H9 (cell line): ENCODE results near the gene ELMOD3. TPM values are rescaled to one million over a fixed set of nuclear protein-coding genes. Genes with fewer than 3 reads are reported as not detected.
A peak's percentile ranks its signal among the peaks of the same experiment; 100 is the strongest.

Experiments used
- DNase-seq: peaks from one replicate; pipeline ENCODE4 v3.0.0-alpha.2; 2017
- H2AFZ ChIP-seq: one replicate; pipeline ENCODE4 v1.6.1; 2013; ENCODE audit warnings: mild to moderate bottlenecking, low read length, control low read depth, moderate library complexity
- H2AK5ac ChIP-seq: 2 replicates; pipeline ENCODE4 v1.6.1; 2013; ENCODE audit warnings: low read length, control low read depth, mixed read lengths; ENCODE audit not compliant: insufficient read length
- H2BK120ac ChIP-seq: one replicate; pipeline ENCODE4 v1.6.1; 2013; ENCODE audit warnings: low read depth, mild to moderate bottlenecking, low read length, control low read depth, inconsistent platforms; ENCODE audit not compliant: poor library complexity, severe bottlenecking
- H2BK12ac ChIP-seq: 2 replicates; pipeline ENCODE4 v1.6.1; 2013; ENCODE audit warnings: low read length, control low read depth, mixed read lengths, low read depth; ENCODE audit not compliant: insufficient read length
- H2BK15ac ChIP-seq: 2 replicates; pipeline ENCODE4 v1.6.1; 2013; ENCODE audit warnings: low read depth, low read length, control low read depth
- H2BK20ac ChIP-seq: one replicate; pipeline ENCODE4 v1.6.1; 2013; ENCODE audit warnings: low read depth, mild to moderate bottlenecking, low read length, control low read depth, inconsistent platforms; ENCODE audit not compliant: poor library complexity, severe bottlenecking
- H2BK5ac ChIP-seq: 2 replicates; pipeline ENCODE4 v1.6.1; 2013; ENCODE audit warnings: low read length, control low read depth, mixed read lengths; ENCODE audit not compliant: insufficient read length
- H3K14ac ChIP-seq: 2 replicates; pipeline ENCODE4 v1.6.1; 2013; ENCODE audit warnings: low read length, control low read depth; ENCODE audit not compliant: insufficient read depth
- H3K18ac ChIP-seq: 2 replicates; pipeline ENCODE4 v1.6.1; 2013; ENCODE audit warnings: low read depth, mild to moderate bottlenecking, mixed read lengths, low read length, control low read depth; ENCODE audit not compliant: insufficient read length
- H3K23ac ChIP-seq: 2 replicates; pipeline ENCODE4 v1.6.1; 2013; ENCODE audit warnings: low read length, control low read depth, mixed read lengths, low read depth; ENCODE audit not compliant: insufficient read length
- H3K23me2 ChIP-seq: 2 replicates; pipeline ENCODE4 v1.6.1; 2013; ENCODE audit warnings: low read depth, mild to moderate bottlenecking, mixed read lengths, low read length, control low read depth; ENCODE audit not compliant: insufficient read length, poor library complexity, severe bottlenecking
- H3K27ac ChIP-seq: 2 replicates; pipeline ENCODE4 v1.5.1; 2013; ENCODE audit warnings: low read length, control low read depth, mixed read lengths, low read depth; ENCODE audit not compliant: insufficient read length
- H3K27me3 ChIP-seq: 2 replicates; pipeline ENCODE4 v1.6.1; 2013; ENCODE audit warnings: low read length, control low read depth, inconsistent platforms; ENCODE audit not compliant: insufficient read depth
- H3K4ac ChIP-seq: 2 replicates; pipeline ENCODE4 v1.6.1; 2013; ENCODE audit warnings: low read depth, mild to moderate bottlenecking, control low read depth, inconsistent platforms, low read length, moderate library complexity
- H3K4me1 ChIP-seq: 2 replicates; pipeline ENCODE4 v1.6.1; 2013; ENCODE audit warnings: low read length, control low read depth, inconsistent platforms; ENCODE audit not compliant: insufficient read depth
- H3K4me2 ChIP-seq: 2 replicates; pipeline ENCODE4 v1.6.1; 2013; ENCODE audit warnings: low read length, control low read depth, mixed read lengths; ENCODE audit not compliant: insufficient read length, insufficient read depth
- H3K56ac ChIP-seq: 2 replicates; pipeline ENCODE4 v1.6.1; 2013; ENCODE audit warnings: low read depth, mild to moderate bottlenecking, mixed read lengths, low read length, control low read depth; ENCODE audit not compliant: insufficient read length
- H3K79me1 ChIP-seq: 2 replicates; pipeline ENCODE4 v1.6.1; 2013; ENCODE audit warnings: low read depth, mild to moderate bottlenecking, moderate library complexity, low read length, control low read depth, inconsistent platforms; ENCODE audit not compliant: insufficient read depth, poor library complexity, severe bottlenecking
- H3K79me2 ChIP-seq: 2 replicates; pipeline ENCODE4 v1.6.1; 2013; ENCODE audit warnings: low read length, control low read depth, inconsistent platforms; ENCODE audit not compliant: insufficient read depth
- H3K9ac ChIP-seq: 2 replicates; pipeline ENCODE4 v1.6.1; 2013; ENCODE audit warnings: low read length, control low read depth, mixed read lengths; ENCODE audit not compliant: insufficient read length; ENCODE audit errors: extremely low read depth
- H3K9me3 ChIP-seq: one replicate; pipeline ENCODE4 v1.6.1; 2013; ENCODE audit warnings: low read depth, low read length, inconsistent platforms; ENCODE audit not compliant: control insufficient read depth
- H3T11ph ChIP-seq: one replicate; pipeline ENCODE4 v1.6.1; 2013; ENCODE audit warnings: mild to moderate bottlenecking, low read length, control low read depth, inconsistent platforms
- H4K20me1 ChIP-seq: one replicate; pipeline ENCODE4 v1.6.1; 2013; ENCODE audit not compliant: control insufficient read depth, insufficient read length, insufficient read depth
- H4K5ac ChIP-seq: 2 replicates; pipeline ENCODE4 v1.6.1; 2013; ENCODE audit warnings: low read depth, mild to moderate bottlenecking, mixed read lengths, low read length, control low read depth; ENCODE audit not compliant: insufficient read length
- H4K8ac ChIP-seq: replicated peaks from 2 replicates; pipeline ENCODE4 v1.6.1; 2013; ENCODE audit warnings: low read length, control low read depth, mixed read lengths, low read depth; ENCODE audit not compliant: insufficient read length
- H4K91ac ChIP-seq: 2 replicates; pipeline ENCODE4 v1.6.1; 2013; ENCODE audit warnings: low read depth, mild to moderate bottlenecking, moderate library complexity, mixed read lengths, low read length, control low read depth; ENCODE audit not compliant: insufficient read length
- H3K27ac Mint-ChIP-seq, 3 experiments: 2 replicates in 2 of 3; 3 replicates in 1 of 3; pipeline ENCODE4 v1.8.0; 2020 to 2021; ENCODE audit warnings: mixed read lengths in 3 of 3, mild to moderate bottlenecking in 1 of 3, moderate library complexity in 1 of 3
- H3K27me3 Mint-ChIP-seq: 2 replicates; pipeline ENCODE4 v1.8.0; 2021; ENCODE audit warnings: low read depth, mild to moderate bottlenecking, moderate library complexity, mixed read lengths
- H3K36me3 Mint-ChIP-seq, 3 experiments: 2 replicates in 2 of 3; 3 replicates in 1 of 3; pipeline ENCODE4 v1.8.0; 2020 to 2021; ENCODE audit warnings: low read depth in 3 of 3, mixed read lengths in 3 of 3; ENCODE audit not compliant: insufficient read depth in 1 of 3
- H3K4me1 Mint-ChIP-seq, 2 experiments: 2 replicates each; pipeline ENCODE4 v1.8.0; 2020; ENCODE audit warnings: mixed read lengths in 2 of 2
- H3K4me3 Mint-ChIP-seq, 2 experiments: 2 replicates in 1 of 2; 3 replicates in 1 of 2; pipeline ENCODE4 v1.8.0; 2020 to 2021; ENCODE audit warnings: mild to moderate bottlenecking in 2 of 2, mixed read lengths in 2 of 2, moderate library complexity in 1 of 2
- H3K9me3 Mint-ChIP-seq, 2 experiments: 2 replicates in 1 of 2; 3 replicates in 1 of 2; pipeline ENCODE4 v1.8.0; 2020; ENCODE audit warnings: mild to moderate bottlenecking in 2 of 2, mixed read lengths in 2 of 2, moderate library complexity in 1 of 2
- CTCF ChIP-seq: fragments of 200-600 bp; sonication (generic); conservative IDR thresholded peaks from 3 replicates; pipeline ENCODE4 v1.8.0; 2021; ENCODE audit warnings: antibody characterized with exemption, mild to moderate bottlenecking
- WGBS: extraction: QIAGEN DNeasy Blood & Tissue Kit; methylation state at CpG from one replicate; pipeline ENCODE4 v1.1.7; 2013; ENCODE audit warnings: missing lambda C conversion rate, low lambda C conversion rate, mixed read lengths; ENCODE audit not compliant: insufficient read length; ENCODE audit errors: extremely low coverage; 5-methylcytosine and 5-hydroxymethylcytosine counted together
- total RNA-seq: library from RNA; stranded (reverse); gene quantifications from 2 replicates; pipeline ENCODE4 v1.2.1, GENCODE V29; 2021

Gene ELMOD3
- total RNA-seq, 1 experiment from 2014 or later: 7.6 TPM

GRCh38 chr2:85327822-85328617 is 26.5 kb upstream of the ELMOD3 start, which contains the start of gene TGOLN2:
Gene TGOLN2 (minus strand): TSS chr2:85327989. CDS start chr2:85327962, 27 bp downstream.
- Histone ChIP-seq H3T11ph (no peak within 1 kb of the TSS), H2BK120ac (peak within 1 kb of the TSS; percentile 90), H2AFZ (no peak within 1 kb of the TSS), H2BK12ac (no peak within 1 kb of the TSS), H3K9ac (peak within 1 kb of the TSS; percentile 99), H3K18ac (peak within 1 kb of the TSS; percentile 98), H2AK5ac (no peak within 1 kb of the TSS), H3K23ac (no peak within 1 kb of the TSS), H3K9me3 (no peaks in the 10 kb centered on the region), H4K20me1 (no peaks in the 10 kb centered on the region), H3K27ac (peak within 1 kb of the TSS; percentile 80), H3K4ac (no peak within 1 kb of the TSS; the same call in 1 of the 2 replicates), H3K79me1 (peaks cover 16% of the 10 kb centered on the region), H3K79me2 (peaks cover 8% of the 10 kb centered on the region; the same call in 1 of the 2 replicates), H3K14ac (peak within 1 kb of the TSS; percentile 100), H4K8ac (no peak within 1 kb of the TSS), H3K23me2 (peaks cover 18% of the 10 kb centered on the region), H3K56ac (peak within 1 kb of the TSS; percentile 48), H3K4me2 (peak within 1 kb of the TSS; percentile 92), H2BK5ac (peak within 1 kb of the TSS; percentile 85), H2BK15ac (no peak within 1 kb of the TSS), H3K4me1 (no peaks in the 10 kb centered on the region; the same call in 1 of the 2 replicates), H4K5ac (peak within 1 kb of the TSS; percentile 86), H3K27me3 (no peaks in the 10 kb centered on the region), H2BK20ac (no peak within 1 kb of the TSS), H4K91ac (no peak within 1 kb of the TSS)
- Mint-ChIP-seq H3K4me1 (peaks cover 35 to 44% of the 10 kb centered on the region in 2 experiments), H3K9me3 (no peaks in the 10 kb centered on the region; a peak in 1 of 5 replicates), H3K27ac (peak within 1 kb of the TSS; percentile 100), H3K36me3 (peaks cover 14 to 41% (median 34%) of the 10 kb centered on the region in 3 experiments; a peak in 6 of 7 replicates), H3K4me3 (peak within 1 kb of the TSS; percentile 90 to 93), H3K27me3 (no peaks in the 10 kb centered on the region; the same call in 1 of the 2 replicates)
- WGBS: no CpG with 5 or more reads among the region's 57 CpGs
- peak; percentile 20; the same call in 1 of the 3 replicates for TF ChIP-seq CTCF
- DNase-seq: peak; percentile 91
